ENCODE measurements around the gene ZNF607.

DNA sequence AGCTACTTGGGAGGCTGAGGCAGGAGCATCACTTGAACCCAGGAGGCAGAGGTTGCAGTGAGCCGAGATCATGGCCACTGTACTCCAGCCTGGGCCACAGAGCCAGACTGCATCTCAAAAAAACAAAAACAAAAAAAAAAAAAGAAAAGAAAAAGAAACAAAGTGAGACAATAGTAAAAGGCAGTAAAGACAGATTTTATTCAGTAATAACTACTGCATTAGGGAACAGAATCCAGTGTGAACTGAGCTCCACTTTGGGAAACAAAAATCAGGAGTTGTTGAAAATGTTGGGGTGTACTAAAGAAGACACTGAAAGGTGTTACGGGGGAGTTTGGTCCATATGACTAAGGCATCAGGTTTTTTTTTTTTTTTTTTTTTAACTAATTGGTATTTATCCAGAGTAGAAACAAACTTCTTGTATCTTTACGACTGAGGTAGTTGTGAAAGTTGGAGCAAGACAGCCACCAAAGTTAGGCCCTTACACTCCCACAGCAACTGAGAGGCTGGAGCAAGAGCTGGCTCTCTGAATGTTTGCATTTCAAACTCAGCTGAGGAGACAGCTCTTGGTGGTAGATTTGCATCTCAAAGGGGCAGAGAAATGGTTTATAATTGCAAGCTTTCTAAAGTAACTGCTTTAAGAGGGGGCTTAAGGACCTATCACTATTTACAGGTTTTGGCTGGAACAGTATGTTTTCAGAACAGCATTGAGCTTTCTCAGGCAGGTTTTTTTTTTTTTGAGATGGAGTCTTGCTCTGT, 24.2 kb downstream of the ZNF607 start:
- TF ChIP-seq, protein P1, sequence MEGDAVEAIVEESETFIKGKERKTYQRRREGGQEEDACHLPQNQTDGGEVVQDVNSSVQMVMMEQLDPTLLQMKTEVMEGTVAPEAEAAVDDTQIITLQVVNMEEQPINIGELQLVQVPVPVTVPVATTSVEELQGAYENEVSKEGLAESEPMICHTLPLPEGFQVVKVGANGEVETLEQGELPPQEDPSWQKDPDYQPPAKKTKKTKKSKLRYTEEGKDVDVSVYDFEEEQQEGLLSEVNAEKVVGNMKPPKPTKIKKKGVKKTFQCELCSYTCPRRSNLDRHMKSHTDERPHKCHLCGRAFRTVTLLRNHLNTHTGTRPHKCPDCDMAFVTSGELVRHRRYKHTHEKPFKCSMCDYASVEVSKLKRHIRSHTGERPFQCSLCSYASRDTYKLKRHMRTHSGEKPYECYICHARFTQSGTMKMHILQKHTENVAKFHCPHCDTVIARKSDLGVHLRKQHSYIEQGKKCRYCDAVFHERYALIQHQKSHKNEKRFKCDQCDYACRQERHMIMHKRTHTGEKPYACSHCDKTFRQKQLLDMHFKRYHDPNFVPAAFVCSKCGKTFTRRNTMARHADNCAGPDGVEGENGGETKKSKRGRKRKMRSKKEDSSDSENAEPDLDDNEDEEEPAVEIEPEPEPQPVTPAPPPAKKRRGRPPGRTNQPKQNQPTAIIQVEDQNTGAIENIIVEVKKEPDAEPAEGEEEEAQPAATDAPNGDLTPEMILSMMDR (IDR thresholded peaks at IDR 0.05) = no peak
- TF ChIP-seq POLR2A (IDR thresholded peaks at IDR 0.05) = no peak

All from esophagus squamous epithelium (tissue), 4 donors.